ENCODE data around the gene CISH.

DNA sequence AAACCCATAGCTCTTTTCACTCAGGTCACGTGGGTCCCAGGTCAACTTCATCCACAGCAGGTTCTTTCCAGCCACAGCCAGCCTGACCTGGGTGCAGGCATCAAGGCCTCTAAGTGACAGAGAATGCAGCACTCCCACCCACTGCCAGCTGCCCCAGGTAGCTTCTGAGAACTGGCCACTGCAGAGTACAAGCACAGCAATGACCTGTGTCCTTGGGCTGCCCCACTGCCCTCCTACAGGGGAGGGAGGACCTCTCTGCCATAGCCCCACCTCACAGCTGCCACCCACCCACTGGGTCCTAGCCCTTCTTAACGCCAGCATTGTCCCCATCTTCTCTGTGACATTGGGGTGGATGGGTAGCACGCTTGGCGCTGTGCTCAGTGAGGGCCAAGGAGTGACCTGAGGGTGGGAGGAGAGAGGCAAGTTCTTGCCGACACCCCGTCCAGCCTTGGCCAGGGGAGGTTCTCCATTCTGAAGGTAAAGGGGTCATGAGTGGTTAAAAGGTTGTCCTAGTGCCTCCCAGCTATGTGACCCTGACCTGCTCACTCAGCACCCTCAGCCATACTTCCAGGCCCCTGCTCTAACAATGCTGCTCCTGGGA lies 12.4 kb downstream of the CISH start:
- no peak for TF ChIP-seq CTCF (IDR thresholded peaks at IDR 0.05)
- TF ChIP-seq EP300 (IDR thresholded peaks at IDR 0.05), result no peak

Data from ovary (tissue), 3 donors.